Fibroblast of skin of back (primary cell): Measurements from ENCODE around the gene SERPINI2.
"Not testable (repeated sequence)": the region's sequence is repeated elsewhere in the genome, so short reads cannot be mapped to it uniquely, and the experiment has no call there.

ENCODE experiments used
- DNase-seq: peaks from one replicate; pipeline ENCODE4 v3.0.0-alpha.2; 2013

The SERPINI2 gene

DNA sequence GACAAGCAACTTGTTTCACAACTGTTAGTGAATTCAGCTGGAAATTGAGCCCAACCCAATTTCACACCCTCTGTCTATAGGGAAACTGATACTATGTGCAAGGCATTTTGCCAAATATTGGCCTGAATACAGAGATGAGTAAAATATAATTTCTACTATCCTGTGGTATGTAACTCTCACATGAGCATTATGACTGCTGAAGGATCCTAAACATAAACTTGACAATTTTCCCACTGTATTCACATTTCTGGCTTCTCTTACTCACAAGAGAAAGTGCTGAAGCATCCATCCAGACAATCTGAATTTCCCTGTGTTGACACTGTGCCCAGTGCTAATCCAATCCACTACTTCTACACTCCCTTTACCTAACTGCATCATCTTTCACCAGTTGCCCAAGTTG, 28.4 kb downstream of the SERPINI2 start:
- DNase-seq = no peak

GRCh38 chr3:167441256-167441655, 32.6 kb downstream of the SERPINI2 start:
- no peak for DNase-seq

DNA sequence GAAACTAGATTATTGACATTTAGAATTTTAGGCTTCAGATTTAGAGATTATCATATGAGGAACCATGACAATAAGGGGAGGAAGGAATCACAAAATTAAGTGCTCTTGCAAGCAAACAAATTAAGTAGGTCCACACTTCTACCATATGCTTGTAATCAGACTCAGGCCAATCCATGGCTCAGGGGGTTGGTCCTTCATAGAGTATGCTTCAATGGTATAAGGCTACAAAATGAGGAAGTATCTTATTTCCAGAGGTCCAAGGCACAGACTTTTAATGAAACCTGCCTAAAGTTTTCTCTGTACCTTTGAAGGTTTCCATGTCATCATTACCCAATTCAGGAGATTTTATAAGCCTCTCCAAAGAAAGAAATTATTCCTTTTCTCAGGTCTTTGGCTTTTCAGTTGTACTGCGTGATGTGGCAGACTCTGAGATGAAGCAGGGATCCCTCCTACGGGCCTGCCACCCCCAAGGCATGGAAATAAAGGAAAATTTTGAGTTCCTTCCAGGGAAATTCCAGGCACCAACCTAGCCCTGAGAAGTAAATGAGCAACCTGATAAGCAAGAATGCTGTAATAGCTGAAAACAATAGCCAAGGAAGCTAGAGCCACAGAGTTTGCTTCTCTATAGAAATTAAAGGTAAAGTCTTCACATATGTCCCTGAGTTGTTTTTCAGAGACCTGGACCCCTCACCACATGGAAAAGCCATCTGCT, 36.3 kb downstream of the SERPINI2 start:
- DNase-seq = no peak

DNA sequence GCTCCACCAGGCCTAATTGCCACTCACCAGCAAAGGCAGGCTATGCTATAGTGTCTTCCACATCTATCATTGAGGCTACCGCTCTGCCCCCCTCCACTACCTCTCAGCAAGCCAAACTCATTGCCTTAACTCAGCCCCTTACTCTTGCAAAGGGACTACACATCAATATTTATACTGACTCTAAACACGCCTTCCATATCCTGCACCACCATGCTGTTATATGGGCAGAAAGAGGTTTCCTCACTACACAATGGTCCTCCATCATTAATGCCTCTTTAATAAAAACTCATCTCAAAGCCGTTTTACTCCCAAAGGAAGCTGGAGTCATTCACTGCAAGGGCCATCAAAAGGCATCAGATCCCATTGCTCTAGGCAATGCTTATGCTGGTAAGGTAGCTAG, 46.9 kb downstream of the SERPINI2 start:
- DNase-seq = not testable (repeated sequence)

- DNase-seq = not testable (repeated sequence)
Measured at GRCh38 chr3:167422396-167422795, 51.4 kb downstream of the SERPINI2 start.

GRCh38 chr3:167409611-167410010, 64.2 kb downstream of the SERPINI2 start:
- no peak for DNase-seq

GRCh38 chr3:167406876-167407492, 66.9 kb downstream of the SERPINI2 start:
- peak; percentile 58 for DNase-seq

DNA sequence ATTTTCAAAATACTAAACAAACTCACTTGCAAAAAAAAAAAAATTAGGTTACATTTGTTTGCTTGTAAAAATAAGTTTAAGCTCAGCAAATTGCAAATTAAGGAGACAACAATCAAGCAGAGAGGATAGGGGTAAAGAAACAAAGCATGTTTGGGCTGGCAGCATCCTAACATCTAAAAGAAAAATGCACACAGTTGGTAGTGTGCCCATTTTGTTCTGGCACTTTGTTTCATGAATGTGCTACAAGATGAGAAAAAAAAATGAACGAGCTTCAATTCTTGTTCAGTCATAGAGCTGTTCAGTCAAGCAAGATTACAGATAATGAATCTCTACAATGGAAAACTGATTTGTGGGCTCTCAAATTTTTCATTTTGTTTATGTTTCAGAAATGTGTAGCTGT, 76.0 kb downstream of the SERPINI2 start:
- DNase-seq = no peak

DNA sequence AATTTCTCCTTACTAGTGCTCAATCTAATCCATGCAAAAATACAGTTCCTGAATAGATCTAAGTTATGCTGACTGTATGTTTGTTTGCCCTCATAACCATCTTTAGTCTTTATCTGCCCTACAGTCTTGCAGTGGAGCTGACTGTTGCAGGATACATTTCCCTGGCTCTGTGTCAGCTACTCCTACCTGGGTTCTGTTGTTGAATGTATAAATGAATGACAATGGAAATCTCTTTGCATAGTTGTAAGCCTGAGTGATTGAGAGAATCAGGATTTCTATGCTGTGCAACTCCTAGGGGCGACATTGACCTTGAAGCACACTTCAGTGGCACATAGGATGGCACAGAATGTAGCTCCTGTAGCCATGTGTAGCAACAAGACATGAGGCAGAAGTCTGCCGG, 77.8 kb downstream of the SERPINI2 start:
- no peak for DNase-seq

- DNase-seq = no peak
Measured at GRCh38 chr3:167394003-167394402, 79.8 kb downstream of the SERPINI2 start.
